ENCODE results near the gene HAVCR2. TPM values are rescaled to one million over a fixed set of nuclear protein-coding genes. Genes with fewer than 3 reads are reported as not detected.

Gene HAVCR2
- total and polyA plus RNA-seq, 9 of the 15 experiments (the other 6 are each of a cell fraction or from before 2014, with no cell fraction given): 0.04 to 0.11 (median 0.06) TPM; not detected in 5

DNA sequence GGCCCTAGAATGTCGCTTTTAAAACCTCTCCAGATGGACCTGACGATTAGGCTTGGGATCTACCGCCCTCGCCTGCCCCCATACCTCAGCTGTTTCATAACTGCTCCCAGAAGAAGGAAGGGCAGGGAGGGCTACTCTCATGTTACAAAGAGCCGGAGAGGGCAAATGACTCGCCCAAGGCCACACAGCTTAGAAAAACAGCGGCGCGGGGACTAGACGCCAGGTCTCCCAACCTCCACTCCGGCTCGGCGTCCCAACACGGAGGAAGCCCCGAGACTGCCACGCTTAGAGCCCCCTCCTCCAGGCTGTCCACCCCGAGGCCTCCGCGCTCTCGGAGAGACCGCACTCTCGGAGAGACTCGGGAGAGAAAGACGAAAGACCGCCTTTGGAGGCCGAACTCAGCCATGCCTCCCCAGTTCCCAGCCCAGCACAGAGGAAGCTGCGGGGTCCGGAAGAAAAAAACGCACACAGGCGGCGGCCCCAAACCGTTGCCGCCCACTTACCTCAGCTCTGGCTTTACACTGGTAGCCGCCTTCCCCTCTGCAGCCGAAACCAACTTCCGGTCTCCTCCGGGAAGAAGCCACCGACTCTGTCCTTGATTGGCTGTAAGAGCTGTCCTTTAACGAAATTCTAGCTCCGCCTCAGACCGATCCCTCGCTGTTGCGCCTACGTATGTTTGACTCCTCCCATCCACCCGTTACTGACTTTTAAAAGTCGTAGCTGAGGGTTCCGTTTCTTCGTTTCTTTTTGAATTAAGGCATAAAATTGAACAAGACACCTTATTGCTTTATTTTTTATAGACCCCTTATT is 33.7 kb upstream of the HAVCR2 start, which contains the start of gene MED7 (continued):
- TF ChIP-seq, protein P1, sequence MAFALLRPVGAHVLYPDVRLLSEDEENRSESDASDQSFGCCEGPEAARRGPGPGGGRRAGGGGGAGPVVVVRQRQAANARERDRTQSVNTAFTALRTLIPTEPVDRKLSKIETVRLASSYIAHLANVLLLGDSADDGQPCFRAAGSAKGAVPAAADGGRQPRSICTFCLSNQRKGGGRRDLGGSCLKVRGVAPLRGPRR (CRISPR knock-in tag; IDR thresholded peaks at IDR 0.05): no peak
- peak; percentile 67 for TF ChIP-seq TBP (optimal IDR thresholded peaks at IDR 0.05; ENCODE audit: low read depth, low read length)
- TF ChIP-seq ZNF766 (CRISPR knock-in tag; conservative IDR thresholded peaks at IDR 0.05): no peak
- TF ChIP-seq ERF (CRISPR knock-in tag; IDR thresholded peaks at IDR 0.05): no peak
- TF ChIP-seq ETV6 (IDR thresholded peaks at IDR 0.05; ENCODE audit: borderline replicate concordance in 1 of 2, low read depth in 2 of 2, low read length in 1 of 2): no peak
- TF ChIP-seq ETV6 (CRISPR knock-in tag; IDR thresholded peaks at IDR 0.05; ENCODE audit: borderline replicate concordance): no peak
- TF ChIP-seq FOXA3 (CRISPR knock-in tag; conservative IDR thresholded peaks at IDR 0.05 in 1 of 2, IDR thresholded peaks at IDR 0.05 in 1 of 2): no peak
- no peak for TF ChIP-seq CHCHD3 (CRISPR knock-in tag; IDR thresholded peaks at IDR 0.05)
- TF ChIP-seq NCOR1 (IDR thresholded peaks at IDR 0.05): peak; percentile 34
- TF ChIP-seq, protein P2, sequence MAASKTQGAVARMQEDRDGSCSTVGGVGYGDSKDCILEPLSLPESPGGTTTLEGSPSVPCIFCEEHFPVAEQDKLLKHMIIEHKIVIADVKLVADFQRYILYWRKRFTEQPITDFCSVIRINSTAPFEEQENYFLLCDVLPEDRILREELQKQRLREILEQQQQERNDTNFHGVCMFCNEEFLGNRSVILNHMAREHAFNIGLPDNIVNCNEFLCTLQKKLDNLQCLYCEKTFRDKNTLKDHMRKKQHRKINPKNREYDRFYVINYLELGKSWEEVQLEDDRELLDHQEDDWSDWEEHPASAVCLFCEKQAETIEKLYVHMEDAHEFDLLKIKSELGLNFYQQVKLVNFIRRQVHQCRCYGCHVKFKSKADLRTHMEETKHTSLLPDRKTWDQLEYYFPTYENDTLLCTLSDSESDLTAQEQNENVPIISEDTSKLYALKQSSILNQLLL (CRISPR knock-in tag; IDR thresholded peaks at IDR 0.05; ENCODE audit: borderline replicate concordance): no peak
- TF ChIP-seq, protein P3, sequence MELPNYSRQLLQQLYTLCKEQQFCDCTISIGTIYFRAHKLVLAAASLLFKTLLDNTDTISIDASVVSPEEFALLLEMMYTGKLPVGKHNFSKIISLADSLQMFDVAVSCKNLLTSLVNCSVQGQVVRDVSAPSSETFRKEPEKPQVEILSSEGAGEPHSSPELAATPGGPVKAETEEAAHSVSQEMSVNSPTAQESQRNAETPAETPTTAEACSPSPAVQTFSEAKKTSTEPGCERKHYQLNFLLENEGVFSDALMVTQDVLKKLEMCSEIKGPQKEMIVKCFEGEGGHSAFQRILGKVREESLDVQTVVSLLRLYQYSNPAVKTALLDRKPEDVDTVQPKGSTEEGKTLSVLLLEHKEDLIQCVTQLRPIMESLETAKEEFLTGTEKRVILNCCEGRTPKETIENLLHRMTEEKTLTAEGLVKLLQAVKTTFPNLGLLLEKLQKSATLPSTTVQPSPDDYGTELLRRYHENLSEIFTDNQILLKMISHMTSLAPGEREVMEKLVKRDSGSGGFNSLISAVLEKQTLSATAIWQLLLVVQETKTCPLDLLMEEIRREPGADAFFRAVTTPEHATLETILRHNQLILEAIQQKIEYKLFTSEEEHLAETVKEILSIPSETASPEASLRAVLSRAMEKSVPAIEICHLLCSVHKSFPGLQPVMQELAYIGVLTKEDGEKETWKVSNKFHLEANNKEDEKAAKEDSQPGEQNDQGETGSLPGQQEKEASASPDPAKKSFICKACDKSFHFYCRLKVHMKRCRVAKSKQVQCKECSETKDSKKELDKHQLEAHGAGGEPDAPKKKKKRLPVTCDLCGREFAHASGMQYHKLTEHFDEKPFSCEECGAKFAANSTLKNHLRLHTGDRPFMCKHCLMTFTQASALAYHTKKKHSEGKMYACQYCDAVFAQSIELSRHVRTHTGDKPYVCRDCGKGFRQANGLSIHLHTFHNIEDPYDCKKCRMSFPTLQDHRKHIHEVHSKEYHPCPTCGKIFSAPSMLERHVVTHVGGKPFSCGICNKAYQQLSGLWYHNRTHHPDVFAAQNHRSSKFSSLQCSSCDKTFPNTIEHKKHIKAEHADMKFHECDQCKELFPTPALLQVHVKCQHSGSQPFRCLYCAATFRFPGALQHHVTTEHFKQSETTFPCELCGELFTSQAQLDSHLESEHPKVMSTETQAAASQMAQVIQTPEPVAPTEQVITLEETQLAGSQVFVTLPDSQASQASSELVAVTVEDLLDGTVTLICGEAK (IDR thresholded peaks at IDR 0.05): peak; percentile 92
- TF ChIP-seq, protein P3 (CRISPR knock-in tag; IDR thresholded peaks at IDR 0.05): no peak
- TF ChIP-seq KLF16 (IDR thresholded peaks at IDR 0.05): no peak
- TF ChIP-seq NBN (IDR thresholded peaks at IDR 0.05; ENCODE audit: low read depth): no peak
- TF ChIP-seq PHF8 (IDR thresholded peaks at IDR 0.05; ENCODE audit: borderline replicate concordance, low read length): peak; percentile 90
- TF ChIP-seq ZEB2 (IDR thresholded peaks at IDR 0.05): no peak
- TF ChIP-seq ZBTB7A (IDR thresholded peaks at IDR 0.05; ENCODE audit: borderline replicate concordance, control insufficient read depth, low read depth, low read length): peak; percentile 20; the same call in 1 of the 2 replicates
- TF ChIP-seq HDAC8 (tag; IDR thresholded peaks at IDR 0.05): no peak

Measured in K562 (cell line).